Activated CD8-positive, alpha-beta memory T cell treated with anti-CD3 and anti-CD28 coated beads, Interleukin-2, amount 10 ng/mL, durations not matched to agents 7 days and 5 days (primary cell): ENCODE results near the gene ARHGAP42. TPM values are rescaled to one million over a fixed set of nuclear protein-coding genes. Genes with fewer than 3 reads are reported as not detected.
"Not testable (repeated sequence)": the region's sequence is repeated elsewhere in the genome, so short reads cannot be mapped to it uniquely, and the experiment has no call there.

Source experiments
- ATAC-seq: fragments of 150-1000 bp; cut with Tn5 transposase; one replicate; pipeline ENCODE4 v1.10.0; 2021; ENCODE audit warnings: moderate library complexity
- CTCF ChIA-PET: fragments of 350-600 bp; sonication (Branson Sonifier 250); formaldehyde crosslinking; loops from one replicate; lab custom pipeline; 2021; ENCODE audit warnings: antibody characterized with exemption; lab: Charles Lee
- DNase-seq: peaks from one replicate; pipeline ENCODE4 v3.0.0-alpha.2; 2020
- H3K27ac Mint-ChIP-seq: one replicate; pipeline ENCODE4 v1.8.0; 2021; ENCODE audit warnings: mild to moderate bottlenecking, mixed read lengths
- H3K27me3 Mint-ChIP-seq: one replicate; pipeline ENCODE4 v1.8.0; 2021; ENCODE audit warnings: mixed read lengths
- H3K36me3 Mint-ChIP-seq: one replicate; pipeline ENCODE4 v1.8.0; 2021; ENCODE audit warnings: mild to moderate bottlenecking, mixed read lengths
- H3K4me1 Mint-ChIP-seq: one replicate; pipeline ENCODE4 v1.8.0; 2021; ENCODE audit warnings: mixed read lengths
- H3K4me3 Mint-ChIP-seq: one replicate; pipeline ENCODE4 v1.8.0; 2021; ENCODE audit warnings: mild to moderate bottlenecking, moderate library complexity, mixed read lengths
- H3K9me3 Mint-ChIP-seq: one replicate; pipeline ENCODE4 v1.8.0; 2022; ENCODE audit warnings: low read depth, mixed read lengths
- total RNA-seq, 2 experiments: library from RNA; stranded (reverse); gene quantifications; one replicate each; pipeline ENCODE4 v1.2.3, GENCODE V29; 2021

Gene ARHGAP42
- total RNA-seq, 2 experiments from 2014 or later = 0.61 TPM; not detected in 1

DNA sequence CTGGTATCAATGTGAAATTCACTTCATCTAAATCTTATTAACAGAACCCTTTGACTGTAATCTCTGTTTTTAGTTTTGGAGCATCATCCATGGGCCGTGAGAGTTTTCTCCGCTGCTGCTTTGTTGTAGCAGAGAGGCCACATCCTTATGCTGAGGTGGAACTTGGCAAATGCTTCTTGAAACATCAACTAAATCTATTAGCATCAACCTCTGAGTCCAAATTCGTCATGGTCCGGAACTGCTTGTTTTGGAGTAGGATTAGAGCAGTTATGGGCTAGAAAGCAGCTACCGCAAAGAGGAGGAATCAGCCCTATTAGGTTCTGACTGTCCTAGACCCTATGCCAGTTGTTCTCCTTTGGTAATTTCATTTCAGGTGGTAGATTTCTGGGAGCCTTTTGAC lies 324.8 kb downstream of the ARHGAP42 start:
- ATAC-seq = no peak

DNA sequence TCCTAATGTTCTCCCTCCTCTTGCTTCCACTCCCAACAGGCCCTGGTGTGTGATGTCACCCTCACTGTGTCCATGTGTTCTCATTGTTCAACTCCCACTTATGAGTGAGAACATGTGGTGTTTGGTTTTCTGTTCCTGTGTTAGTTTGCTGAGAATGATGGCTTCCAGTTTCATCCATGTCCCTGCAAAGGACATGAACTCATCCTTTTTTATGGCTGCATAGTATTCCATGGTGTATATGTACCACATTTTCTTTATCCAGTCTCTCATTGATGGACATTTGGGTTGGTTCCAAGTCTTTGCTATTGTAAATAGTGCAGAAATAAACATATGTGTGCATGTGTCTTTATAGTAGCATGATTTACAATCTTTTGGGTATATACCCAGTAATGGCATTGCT lies 326.6 kb downstream of the ARHGAP42 start:
- H3K27me3 Mint-ChIP-seq, H3K9me3 Mint-ChIP-seq, H3K4me3 Mint-ChIP-seq, H3K4me1 Mint-ChIP-seq, ATAC-seq, H3K27ac Mint-ChIP-seq, CTCF ChIA-PET, DNase-seq, H3K36me3 Mint-ChIP-seq: not testable (repeated sequence)

More for the DNA sequence above, 324.8 kb downstream of the ARHGAP42 start:
- Mint-ChIP-seq H3K27me3 (no peaks in the 10 kb centered on the region), H3K36me3 (no peaks in the 10 kb centered on the region), H3K9me3 (peaks cover 2% of the 10 kb centered on the region), H3K4me3 (no peak overlapping the region), H3K4me1 (no peaks in the 10 kb centered on the region), H3K27ac (no peak overlapping the region)
- CTCF ChIA-PET = no interaction called here
- no peak for DNase-seq

DNA sequence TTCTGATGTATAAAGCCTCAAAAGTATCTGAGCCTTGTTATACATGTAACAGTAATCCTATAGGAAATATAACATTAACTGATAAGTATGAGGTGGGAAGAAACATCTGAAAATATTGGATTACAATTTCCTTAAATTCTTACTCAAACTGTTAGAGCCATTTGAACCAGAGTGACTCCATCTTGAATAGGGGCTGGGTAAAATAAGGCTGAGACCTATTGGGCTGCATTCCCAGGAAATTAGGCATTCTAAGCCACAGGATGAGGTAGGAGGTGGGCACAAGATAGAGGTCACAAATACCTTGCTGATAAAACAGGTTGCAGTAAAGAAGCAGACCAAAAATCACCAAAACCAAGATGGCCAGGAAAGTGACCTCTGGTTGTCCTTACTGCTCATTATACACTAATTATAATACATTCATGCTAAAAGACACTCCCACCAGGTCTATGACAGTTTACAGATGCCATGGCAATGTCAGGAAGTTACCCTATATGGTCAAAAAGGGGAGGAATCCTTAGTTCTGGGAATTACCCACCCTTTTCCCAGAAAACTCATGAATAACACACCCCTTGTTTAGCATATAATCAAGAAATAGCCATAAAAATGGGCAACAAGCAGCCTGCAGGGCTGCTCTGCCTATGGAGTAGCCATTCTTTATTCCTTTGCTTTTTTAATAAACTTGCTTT lies 327.7 kb downstream of the ARHGAP42 start:
- Mint-ChIP-seq H3K4me3 (no peak overlapping the region), H3K36me3 (no peaks in the 10 kb centered on the region), H3K4me1 (no peaks in the 10 kb centered on the region), H3K27me3 (no peaks in the 10 kb centered on the region), H3K27ac (no peak overlapping the region), H3K9me3 (peaks cover 2% of the 10 kb centered on the region)
- CTCF ChIA-PET = no interaction called here
- DNase-seq = no peak
- ATAC-seq = no peak

DNA sequence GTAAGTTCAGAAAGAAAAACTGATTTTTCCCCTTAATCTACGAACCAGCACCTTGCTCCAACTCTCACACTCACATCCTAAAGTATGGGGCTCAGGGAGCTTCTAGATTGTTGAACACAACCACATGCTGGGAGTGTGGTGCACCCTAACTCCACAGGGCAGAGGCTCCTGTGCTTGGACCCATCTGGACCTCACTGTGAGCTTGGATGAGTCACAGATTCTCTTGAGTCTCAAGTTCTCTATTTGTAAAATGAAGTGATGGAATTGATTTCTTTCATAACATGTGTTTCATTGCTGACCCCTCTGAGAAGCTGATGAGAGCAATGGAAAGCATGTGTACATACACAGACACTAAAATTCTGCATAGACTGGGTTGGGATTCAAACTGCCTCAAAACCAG lies 332.8 kb downstream of the ARHGAP42 start:
- Mint-ChIP-seq H3K27me3 (no peaks in the 10 kb centered on the region), H3K4me1 (no peaks in the 10 kb centered on the region), H3K36me3 (no peaks in the 10 kb centered on the region), H3K9me3 (no peaks in the 10 kb centered on the region), H3K4me3 (no peak overlapping the region), H3K27ac (no peak overlapping the region)
- no peak for ATAC-seq
- CTCF ChIA-PET = no interaction called here
- DNase-seq = no peak

DNA sequence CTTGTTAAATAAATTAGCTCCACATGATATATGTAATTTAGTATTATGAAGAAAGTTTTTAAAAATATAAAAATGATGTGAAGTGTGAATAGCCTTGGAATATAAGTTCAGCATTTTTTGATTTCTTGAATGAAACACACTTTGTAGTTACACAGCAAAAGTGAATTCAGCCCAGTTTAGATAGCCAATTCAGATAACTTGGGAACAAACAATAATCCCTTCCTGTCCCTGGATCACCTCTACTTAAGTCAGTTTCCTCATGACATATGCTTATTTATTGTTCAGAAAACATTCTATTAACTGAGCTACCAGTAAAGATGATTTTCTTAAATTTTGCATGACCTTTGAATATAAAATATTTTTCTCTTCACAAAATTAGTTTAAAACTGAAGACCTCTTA lies 335.2 kb downstream of the ARHGAP42 start:
- no peak for ATAC-seq
- Mint-ChIP-seq H3K27ac (no peak overlapping the region), H3K9me3 (no peaks in the 10 kb centered on the region), H3K4me3 (no peak overlapping the region), H3K4me1 (no peaks in the 10 kb centered on the region), H3K36me3 (no peaks in the 10 kb centered on the region), H3K27me3 (no peaks in the 10 kb centered on the region)
- CTCF ChIA-PET = no interaction called here
- DNase-seq = no peak

DNA sequence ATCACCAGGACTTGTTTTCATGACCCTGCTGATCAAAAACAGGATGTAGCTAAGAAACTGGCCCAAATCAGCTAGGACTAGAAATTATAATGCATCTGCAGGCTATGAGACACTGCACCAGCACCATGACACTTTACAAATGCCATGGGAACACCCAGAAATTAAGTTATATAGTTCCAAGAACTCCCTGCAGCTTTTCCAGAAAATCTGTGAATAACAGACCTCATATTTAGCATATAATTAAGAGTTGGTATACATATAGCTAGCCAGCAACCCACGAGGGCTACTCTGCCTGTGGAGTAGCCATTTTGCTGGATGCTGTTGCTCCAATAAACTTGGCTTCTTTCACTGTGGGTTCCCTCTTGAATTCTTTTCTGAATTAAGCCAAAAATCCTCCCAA lies 341.6 kb downstream of the ARHGAP42 start:
- CTCF ChIA-PET = no interaction called here
- Mint-ChIP-seq H3K27ac (no peak overlapping the region), H3K27me3 (no peaks in the 10 kb centered on the region)

DNA sequence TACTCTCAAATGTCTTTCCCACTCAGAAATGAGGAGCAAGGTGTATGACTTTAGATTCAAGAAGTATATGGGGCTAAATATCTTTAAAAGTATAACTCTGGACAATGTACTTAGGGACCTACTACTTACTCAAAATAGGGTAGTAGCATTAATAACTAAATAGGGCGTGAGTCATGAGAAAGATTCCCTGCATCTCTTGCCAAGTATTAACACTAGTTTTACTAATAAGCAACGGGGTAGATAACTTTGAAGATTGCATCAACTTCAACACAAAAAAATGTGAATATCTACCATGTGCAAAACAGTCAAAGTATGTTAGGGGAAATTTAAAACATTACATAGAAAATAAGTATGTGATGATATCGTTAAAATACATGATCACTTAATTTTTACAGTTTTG lies 342.9 kb downstream of the ARHGAP42 start:
- no peak for ATAC-seq
- Mint-ChIP-seq H3K27me3 (no peaks in the 10 kb centered on the region), H3K4me1 (no peaks in the 10 kb centered on the region), H3K4me3 (no peak overlapping the region), H3K36me3 (no peaks in the 10 kb centered on the region), H3K9me3 (peaks cover 4% of the 10 kb centered on the region), H3K27ac (no peak overlapping the region)
- DNase-seq = no peak
- CTCF ChIA-PET = no interaction called here

More for the DNA sequence above, 341.6 kb downstream of the ARHGAP42 start:
- DNase-seq (no peak), ATAC-seq (no peak)
- Mint-ChIP-seq H3K36me3 (no peaks in the 10 kb centered on the region), H3K4me1 (no peaks in the 10 kb centered on the region), H3K4me3 (no peak overlapping the region), H3K9me3 (peaks cover 4% of the 10 kb centered on the region)

DNA sequence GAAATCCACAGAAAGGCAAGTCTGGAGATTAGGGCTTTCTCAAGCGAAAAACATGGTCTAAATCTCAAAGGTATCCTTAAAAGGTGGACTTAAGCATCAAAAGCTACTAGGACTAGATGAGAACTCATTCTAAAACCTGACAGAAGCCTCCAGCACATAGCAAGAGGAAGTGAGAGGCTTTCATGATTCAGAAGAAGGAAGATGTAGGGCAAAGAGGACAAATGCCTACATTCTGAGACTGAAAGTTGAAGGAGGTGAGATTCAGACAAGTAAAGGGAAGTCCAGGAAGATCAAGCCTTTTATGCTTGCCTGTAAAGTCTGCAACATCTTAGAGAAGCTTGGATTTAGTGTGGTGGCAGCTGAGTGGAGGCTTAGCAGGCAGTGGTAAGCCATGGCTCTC lies 343.6 kb downstream of the ARHGAP42 start:
- Mint-ChIP-seq H3K36me3 (no peaks in the 10 kb centered on the region), H3K27ac (no peak overlapping the region), H3K4me3 (no peak overlapping the region), H3K9me3 (peaks cover 4% of the 10 kb centered on the region), H3K4me1 (no peaks in the 10 kb centered on the region), H3K27me3 (no peaks in the 10 kb centered on the region)
- DNase-seq = no peak
- no peak for ATAC-seq
- CTCF ChIA-PET = no interaction called here

DNA sequence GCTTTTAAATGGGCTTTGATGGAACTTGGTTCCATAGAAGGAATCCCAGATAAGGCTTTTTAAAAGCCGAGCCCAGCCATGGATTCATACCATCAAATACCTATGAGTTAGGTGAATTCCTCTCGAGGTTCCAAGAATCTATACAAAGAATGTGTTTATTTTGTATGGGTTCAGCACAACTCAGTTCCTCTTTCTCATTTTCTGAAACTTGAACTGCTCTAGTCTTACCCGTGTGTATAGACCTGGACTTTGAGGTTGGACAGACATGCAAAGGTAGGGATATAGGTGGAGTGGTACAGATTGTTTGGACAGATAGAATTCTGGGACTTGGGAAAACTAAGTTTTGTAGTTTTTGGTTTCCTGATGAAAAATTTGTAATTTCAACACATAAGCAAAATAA lies 344.6 kb downstream of the ARHGAP42 start:
- no peaks in the 10 kb centered on the region for H3K36me3 Mint-ChIP-seq
- H3K9me3 Mint-ChIP-seq = peaks cover 4% of the 10 kb centered on the region
- H3K27ac Mint-ChIP-seq = no peak overlapping the region
- H3K4me3 Mint-ChIP-seq = no peak overlapping the region
- H3K4me1 Mint-ChIP-seq = no peaks in the 10 kb centered on the region
- H3K27me3 Mint-ChIP-seq = no peaks in the 10 kb centered on the region
- CTCF ChIA-PET = no interaction called here
- DNase-seq = no peak
- no peak for ATAC-seq

DNA sequence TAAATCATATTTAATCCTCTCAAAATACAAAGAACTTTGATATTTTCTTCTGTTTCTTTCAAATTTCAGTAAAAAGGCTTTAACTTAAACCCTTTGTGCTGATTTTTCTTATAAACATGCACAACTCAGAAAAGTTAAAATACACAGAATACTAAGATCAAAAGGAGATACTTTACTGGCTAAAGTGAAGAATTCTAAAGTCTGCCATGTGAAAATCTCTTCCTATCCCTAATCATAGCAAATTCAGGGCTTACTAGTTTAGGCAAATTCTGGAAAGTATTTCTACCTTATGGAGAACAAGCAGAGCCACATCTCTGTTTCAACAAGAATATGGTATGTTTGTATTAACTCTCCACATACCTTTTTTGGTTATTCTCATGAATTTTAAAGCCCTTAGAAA lies 345.9 kb downstream of the ARHGAP42 start:
- Mint-ChIP-seq H3K4me3 (no peak overlapping the region), H3K27me3 (no peaks in the 10 kb centered on the region), H3K9me3 (peaks cover 6% of the 10 kb centered on the region), H3K27ac (no peak overlapping the region), H3K4me1 (no peaks in the 10 kb centered on the region), H3K36me3 (no peaks in the 10 kb centered on the region)
- no peak for DNase-seq
- no peak for ATAC-seq
- CTCF ChIA-PET = no interaction called here

DNA sequence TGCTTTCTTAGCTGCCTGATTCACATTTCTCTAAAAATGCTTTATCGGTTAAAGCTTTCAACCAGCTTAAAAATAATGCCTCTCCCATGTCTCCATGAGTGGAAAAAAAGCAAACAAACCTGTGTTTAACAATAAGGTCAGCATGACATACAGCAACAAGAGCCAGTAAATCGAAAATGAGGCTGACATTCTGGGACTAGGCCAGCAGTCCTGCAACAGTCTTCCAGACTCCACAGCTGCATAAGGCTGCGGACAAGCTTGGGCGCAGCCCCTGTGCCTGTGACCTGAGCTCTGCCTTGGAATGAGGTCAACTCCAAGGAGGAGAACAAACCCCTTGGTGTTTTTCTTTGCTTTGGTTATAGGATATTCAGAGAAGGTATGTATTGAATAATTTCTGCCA lies 347.0 kb downstream of the ARHGAP42 start:
- Mint-ChIP-seq H3K4me3 (no peak overlapping the region), H3K27ac (no peak overlapping the region), H3K27me3 (no peaks in the 10 kb centered on the region), H3K9me3 (peaks cover 6% of the 10 kb centered on the region), H3K4me1 (no peaks in the 10 kb centered on the region), H3K36me3 (no peaks in the 10 kb centered on the region)
- DNase-seq (no peak), ATAC-seq (no peak)
- CTCF ChIA-PET = no interaction called here

DNA sequence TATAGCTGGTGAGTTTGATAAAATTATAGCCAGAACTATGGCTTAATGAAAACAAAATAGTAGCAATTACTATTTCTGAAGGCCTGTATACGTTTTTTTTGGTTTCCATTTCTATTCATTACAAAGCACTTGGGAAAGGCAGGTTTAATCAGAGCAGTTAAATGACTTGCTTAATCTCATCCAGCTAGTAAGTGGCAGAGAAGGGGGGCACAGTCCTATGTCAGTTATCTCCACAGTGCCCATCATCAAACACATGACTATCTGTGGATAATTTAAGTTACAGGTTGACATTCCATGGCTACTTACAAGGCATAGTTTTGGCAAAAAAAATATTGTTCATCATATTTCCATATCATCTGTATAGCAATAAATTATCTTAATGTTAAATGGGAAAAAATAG lies 348.8 kb downstream of the ARHGAP42 start:
- CTCF ChIA-PET = no interaction called here
- Mint-ChIP-seq H3K4me1 (no peaks in the 10 kb centered on the region), H3K36me3 (no peaks in the 10 kb centered on the region), H3K9me3 (peaks cover 4% of the 10 kb centered on the region), H3K27ac (no peak overlapping the region), H3K4me3 (no peak overlapping the region), H3K27me3 (no peaks in the 10 kb centered on the region)
- no peak for DNase-seq
- ATAC-seq = no peak
